Medulla oblongata (tissue), 1 donor: ENCODE data around the gene MTTP.

ENCODE experiments used
- DNase-seq: peaks from one replicate; pipeline ENCODE4 v3.0.0-alpha.2; 2015; ENCODE audit errors: extremely low spot score

Gene MTTP

DNA sequence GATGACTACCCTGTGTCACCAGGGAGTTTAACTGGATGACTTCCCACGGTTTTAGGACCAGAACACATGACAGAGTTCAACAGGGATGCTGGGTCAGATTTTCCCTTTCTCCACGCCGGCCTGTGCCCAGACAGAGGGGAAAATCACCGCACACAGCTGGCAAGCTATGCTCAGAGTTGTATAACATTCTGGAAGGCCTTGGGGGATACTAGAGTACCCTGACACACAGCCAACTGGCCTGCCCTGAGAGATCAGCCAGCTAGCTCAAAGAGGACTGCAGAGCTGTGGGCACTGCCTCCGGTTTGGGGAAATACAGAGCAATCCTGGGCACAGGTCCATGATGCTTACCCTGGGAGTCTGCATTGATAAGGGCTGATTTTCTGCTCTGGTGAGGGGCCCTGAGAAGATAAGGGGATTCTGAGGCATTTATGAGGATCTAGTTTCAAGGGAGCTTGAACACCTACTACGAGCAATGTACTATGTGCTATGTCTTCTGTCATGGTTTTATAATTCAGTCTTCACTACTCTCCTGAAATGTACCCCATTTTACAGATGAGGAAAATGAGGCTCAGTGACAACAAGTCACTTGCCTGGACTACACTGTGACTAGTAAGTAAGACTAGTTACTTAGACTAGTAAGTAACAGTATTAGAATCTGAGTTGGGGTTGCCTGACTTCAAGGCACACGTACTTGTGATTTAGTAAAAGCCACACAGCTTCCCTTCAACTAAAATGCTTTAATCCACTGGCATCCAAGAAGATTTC is 68.3 kb downstream of the MTTP start:
- DNase-seq: peak; percentile 64

DNA sequence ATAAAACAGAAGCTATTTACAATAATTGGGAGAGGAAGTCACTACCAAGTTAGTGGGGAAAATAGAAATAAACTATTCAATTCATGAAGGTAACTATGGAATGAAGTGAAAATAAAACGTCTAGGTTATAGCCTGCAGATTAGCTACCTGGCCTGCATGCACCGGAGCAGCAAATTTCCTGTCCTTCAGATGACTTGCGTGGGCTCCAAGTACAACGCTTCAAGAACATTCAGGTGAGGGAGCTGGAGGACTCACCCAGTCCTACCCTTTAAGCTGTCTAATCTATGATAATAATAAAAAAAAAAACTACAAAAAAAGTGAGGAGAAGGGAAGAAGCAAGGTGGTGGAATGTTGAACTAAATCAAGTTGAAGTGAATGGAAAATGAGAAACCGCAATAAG is 69.8 kb downstream of the MTTP start:
- DNase-seq: no peak

DNA sequence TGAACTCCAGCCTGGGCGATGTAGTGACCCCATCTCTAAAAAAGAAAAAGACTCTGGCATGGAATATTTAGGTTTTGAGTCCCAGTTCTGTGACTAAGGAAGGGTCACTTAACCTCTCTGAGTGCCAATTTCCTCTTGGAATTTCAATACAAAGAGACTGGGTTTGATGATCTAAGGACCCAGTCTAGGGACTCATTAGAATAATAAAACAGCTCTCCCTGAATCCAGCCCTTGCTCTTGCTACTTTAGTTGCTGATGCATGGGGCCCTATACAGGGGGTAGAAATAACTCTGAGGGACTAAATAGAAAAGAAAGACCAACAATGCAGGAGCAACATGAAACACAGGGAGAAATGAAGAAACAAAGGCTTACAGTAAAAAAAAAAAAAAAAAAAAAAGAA is 70.4 kb downstream of the MTTP start:
- DNase-seq: no peak

DNA sequence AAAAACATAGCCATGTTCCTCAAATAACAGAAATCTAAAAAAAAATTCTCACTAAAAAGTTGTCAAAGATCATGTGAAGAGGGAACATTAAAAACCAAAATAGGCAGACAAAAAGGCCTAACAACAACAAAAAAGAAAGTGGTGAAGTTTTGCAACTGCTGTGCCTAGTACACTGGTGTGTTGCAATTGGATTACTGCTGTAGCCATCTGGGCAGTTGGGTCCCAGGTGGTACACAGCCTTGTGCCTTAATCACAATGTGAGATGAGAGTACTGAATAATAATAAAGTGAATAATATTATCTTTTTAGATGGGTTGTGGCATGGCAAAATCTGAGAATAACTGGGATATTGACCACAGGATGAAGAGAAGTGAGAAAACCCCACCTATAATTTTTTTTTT is 71.0 kb downstream of the MTTP start:
- DNase-seq: no peak

DNA sequence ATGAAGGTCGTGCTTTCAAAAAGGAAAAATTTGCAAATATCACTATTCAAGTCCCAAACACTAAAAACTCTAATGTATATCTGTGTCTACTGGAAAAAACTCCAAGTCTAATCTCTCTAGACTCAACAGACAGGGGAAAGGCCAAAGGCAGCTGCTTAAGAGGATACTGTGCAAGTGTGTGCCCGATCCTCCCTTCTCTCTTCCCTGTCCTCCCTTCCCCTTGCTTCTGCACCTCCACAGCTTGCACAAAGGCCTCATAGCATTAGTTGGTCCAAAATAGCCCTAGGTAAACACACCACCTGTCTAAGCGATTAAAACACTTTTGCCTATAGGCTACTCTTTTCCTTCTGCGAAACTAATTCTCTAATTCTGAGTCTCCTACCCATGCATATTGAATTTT is 72.4 kb downstream of the MTTP start:
- no peak for DNase-seq

DNA sequence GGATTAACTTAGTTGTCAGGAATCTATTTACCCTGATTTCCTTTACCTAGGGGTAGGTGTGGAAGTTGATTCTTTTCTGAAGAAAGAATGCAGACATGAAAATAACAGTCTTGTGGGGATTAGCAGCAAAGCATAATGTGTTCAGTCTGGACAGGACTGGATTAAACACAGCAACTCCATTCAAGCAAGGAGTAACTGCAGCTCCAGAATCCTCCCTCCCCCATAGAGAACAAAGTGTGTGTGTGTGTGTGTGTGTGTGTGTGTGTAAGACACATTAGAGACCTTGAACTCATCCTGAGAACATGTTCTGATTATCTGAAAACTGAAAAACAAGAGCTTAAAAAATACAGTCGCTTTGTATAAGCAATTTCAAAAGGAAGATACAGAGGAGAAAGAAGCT is 73.7 kb downstream of the MTTP start:
- DNase-seq: no peak

DNA sequence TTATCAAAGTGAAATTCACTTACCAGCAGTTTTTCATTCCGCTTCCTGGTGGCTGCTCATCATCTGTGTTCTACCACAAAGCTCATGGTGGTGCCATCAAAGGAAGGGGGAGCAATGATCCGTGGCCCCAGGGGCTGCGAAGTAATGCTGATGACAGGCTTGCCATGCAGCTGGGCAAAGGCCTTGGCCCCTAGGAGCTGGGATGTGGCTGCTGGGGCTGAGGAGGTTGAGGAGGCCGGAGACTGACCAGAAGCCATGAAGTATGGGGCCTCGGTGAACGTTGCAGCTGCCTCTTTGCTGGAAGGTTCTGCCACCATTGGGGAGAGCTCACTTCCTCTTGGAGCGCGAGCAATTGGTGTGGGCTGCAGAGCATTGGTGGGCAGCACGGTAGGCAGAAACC is 74.6 kb downstream of the MTTP start:
- no peak for DNase-seq

DNA sequence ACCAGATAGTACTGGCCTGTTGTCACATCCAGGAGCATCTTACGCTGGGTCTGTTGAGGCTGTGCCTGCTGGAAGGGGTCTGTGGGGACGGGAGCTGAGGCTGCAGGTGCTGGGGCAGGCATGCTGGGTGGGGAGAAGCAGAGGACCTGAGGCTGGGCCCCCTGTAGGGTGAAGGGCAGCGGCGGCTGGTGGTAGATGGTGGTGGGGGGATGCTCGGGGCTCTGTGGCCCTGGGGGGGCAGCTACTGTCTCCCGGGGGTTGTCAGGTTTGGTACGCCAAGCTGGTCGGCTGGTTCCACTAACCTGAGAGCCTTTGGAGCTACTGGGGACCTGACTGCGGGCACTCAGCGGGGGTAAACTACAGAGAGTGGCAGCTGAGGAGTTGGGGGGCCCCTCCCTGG is 75.2 kb downstream of the MTTP start:
- no peak for DNase-seq

DNA sequence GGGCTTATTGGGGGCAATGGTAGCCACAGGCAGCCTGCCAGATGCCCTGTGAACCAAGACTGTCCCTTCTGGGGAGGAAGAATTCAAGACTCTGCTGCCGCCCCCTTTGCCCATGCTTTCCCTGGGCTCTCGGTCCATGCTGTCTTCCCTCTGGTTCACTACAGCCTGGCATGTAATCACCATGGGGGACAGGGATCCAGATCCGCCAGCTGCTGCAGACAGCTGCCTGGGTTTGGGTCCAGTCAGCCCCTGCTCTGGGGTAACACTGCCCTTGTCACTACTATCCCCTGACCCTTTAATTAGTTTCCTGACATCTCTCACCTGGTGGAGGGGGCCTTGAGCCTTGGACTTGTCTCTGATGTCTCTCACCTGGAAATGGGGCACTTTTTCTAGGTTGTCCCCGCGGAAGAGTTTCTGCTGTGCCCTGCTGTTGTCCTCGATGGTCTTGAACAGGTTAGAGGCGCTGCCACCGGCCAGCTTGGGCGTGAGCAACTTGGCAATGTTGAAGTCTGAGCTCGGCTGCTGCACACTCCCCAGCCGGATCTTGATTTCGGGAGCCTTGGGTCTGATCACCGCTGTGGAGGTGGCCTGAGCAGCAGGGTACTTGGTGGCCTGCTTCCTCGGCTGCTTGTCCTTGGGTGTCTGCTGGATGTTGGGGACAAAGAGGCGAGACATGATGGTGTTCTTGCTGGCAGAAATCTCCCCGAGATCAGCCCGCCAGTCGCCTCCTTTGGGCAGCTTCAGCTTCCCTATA is 76.6 kb downstream of the MTTP start:
- no peak for DNase-seq

DNA sequence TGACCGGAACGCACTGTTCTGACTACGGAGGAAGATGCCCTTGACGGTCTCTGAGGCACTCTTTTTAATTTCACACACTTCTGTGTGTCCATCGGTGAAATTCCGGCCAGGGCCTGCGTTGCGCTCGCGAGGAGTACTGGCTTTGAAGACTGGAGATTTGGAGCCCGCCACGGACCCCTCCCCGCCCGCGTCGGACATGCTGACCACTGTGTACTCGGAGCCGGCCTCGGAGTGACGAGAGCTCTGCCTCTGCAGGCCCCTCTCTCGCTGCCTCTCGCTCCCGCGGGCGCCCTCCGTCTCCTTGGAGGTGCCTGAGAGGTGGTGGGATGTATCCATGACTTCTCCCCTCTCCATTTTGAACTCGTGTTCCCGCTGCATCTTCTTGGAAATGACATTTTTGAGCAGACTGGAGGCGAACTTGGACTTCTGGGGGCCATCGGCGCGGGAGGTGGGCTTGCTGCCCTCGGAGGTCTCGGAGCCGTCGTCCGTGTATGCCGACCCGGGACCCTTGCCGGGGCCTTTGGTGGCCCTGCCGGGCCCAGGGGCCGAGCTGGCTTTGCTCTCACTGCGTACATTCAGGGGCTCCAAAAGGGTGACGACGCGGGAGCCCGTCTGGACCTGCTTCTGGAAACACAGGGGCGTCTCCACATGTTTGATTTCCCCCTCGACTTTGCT is 77.3 kb downstream of the MTTP start:
- no peak for DNase-seq

DNA sequence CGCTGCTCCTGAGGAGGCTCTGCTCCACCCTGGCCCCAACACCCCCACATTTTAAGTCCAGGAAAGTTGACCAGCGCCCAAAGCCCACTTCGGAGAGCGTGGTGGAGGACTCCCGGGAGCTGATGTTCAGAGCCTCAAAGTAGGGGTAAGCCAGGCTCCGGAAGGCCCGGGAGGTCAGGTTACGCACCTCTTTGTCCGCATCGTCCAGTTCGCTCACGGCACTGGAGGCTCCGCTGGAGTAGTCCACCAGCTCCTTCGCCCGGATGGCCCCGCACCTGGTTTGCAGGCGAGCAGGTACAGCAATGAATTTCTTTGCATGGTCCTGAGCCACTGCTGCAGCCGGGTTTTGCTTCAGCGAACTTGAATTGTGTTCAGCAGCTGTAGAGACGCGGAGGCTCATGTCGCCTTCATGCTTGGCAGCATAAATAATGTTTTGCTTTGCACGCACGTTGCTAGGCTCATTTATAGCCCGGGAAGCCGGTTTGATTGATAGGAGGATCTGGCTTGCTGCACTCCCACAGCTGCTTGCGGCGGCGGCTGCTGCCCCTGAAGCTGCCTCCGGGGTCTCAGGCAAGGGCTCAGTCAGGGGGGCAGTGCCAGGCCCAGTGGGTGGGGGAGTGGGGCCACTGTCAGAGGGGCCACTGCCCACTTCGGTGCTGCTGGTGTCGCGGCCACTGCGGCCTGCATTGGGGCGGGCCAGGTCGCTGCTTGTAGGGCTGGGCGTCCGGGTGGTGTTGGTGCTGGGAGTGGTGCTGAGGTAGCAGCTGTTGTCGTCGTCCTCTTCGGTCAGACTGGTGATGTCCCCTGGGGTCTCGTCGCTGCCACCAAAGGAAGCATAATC is 78.2 kb downstream of the MTTP start:
- no peak for DNase-seq

DNA sequence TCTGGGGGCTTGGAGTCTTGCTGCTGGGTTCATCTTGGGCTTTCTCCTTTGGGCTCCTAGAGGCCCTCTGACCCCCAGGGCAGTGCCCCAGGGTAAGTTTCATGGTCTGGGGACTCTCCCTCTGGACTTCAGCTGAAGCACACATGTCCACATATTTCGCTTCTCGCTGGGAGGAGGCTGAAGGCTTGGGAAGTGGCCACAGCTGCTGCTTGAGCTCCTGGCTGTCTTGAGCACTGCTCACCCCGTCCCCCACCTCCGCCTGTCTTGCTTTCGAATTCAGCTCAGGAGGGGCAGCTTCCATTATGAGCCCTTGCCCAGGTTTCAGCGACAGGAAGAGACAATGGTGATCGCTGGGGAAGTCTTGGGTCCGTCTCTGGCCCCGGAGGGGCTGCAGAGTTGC is 79.3 kb downstream of the MTTP start:
- DNase-seq: no peak

DNA sequence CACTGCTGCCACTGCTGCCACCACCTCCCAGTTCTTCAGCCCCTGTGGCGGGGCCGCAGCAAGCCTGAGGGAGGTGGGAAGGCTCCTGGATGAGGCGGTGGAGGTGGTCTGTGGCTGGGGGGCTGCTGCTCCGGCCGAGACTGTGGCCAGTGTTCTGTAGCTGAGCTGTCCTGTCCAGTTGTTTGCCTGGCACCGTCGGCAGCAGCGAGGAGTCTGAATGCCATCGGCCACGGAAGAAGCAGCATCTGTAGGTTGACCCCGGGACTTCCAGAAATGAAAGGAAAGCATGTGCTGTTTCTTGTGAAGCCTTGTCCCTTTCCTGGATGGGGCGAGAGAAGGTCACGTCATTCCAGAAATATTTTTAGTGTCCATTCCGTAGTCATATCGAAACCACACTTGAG is 79.7 kb downstream of the MTTP start:
- DNase-seq: no peak

DNA sequence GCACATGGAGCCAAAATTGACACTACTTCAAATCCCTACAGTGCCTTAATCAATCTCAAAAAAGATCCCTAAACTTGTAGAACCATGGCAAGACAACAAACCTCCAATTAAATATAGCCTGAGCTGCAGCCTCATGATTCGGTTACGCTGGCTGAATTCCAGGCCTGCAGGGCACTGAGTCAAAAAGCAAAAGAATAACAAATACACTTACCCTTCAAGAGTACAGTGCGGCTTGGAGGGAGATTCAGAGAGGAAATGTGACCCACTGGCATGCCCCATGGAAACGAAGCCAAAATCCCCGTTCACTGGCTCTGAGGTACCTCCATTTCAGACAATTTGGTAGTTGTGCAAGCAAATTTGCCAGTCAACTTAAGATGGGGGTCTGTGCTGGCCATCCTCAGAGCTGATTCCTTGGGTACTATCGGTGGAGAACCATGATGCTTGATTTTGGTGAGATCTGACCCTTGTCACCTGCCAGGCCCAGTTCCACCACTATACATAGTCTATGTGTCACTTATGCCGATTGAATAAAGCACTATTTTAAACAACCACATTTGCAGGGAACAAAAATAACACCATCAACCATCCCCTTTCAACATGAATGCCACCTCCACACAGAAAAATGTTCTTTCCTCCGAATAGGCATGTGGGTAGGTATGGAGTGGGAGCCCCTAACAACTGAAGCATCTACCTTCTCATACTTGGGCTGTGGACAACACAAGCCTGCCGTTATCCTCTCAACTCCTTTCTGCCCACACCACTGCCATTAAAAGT is 80.9 kb downstream of the MTTP start:
- DNase-seq: no peak

DNA sequence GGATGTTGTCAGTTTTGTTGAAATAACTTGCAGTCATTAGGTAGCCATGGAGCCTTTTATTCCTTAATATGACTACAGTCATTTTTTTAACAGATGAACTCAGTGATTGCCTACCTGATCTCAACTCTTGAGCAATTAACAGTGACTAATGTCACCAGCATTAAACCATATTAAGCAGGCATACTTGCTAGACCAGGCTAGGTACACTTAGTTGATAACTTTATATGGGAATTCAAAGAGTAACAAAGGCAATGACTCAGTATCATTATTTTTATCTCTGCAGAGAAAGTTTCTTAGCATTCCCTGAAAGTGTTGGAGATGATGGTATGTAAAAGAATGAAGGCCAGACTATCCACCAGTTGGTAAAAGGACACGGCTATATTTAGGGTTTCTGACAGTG is 83.2 kb downstream of the MTTP start, which contains the start of gene C4orf54:
Gene C4orf54, minus strand, starts transcription at position 31 of the 400 bp plus-strand sequence. CDS start 3,180 bp downstream, outside the sequence.
- no peak for DNase-seq

DNA sequence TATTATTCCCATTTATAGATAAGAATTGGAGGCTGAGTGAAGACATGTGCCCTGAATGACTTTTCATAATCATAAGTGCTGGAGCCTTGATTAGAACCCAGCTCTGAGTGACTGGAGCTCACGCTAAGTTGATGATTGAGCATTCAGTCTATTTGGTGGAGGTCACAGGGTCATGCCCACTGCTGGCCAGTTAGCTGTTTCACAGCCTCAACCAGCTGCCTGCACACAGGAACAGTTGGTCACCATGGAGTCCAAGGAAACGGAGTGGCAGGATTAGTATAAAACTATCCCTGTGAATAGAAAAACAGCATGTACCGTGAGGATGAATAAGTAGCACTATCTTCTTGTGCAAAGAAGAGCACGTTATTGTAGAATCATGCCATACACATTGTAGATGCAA is 84.0 kb downstream of the MTTP start:
- no peak for DNase-seq

DNA sequence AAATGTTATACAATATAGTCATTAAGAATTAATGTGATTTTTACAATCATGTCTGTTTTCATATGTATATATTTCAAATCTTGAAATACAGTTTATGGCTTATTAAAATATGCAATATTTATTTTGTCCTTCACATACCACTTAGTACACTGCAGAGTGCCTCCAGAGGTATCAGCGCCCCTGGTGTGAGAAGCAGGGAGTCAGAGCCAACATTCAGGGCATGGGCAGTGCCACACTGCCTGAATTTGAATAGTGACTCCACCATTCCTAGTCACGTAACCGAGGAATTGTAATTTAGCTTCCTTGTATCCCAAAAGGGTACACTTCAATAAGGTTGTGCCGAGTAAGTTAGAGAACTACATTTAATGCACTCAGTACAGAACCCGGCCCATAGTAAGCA is 87.3 kb downstream of the MTTP start:
- DNase-seq: no peak

DNA sequence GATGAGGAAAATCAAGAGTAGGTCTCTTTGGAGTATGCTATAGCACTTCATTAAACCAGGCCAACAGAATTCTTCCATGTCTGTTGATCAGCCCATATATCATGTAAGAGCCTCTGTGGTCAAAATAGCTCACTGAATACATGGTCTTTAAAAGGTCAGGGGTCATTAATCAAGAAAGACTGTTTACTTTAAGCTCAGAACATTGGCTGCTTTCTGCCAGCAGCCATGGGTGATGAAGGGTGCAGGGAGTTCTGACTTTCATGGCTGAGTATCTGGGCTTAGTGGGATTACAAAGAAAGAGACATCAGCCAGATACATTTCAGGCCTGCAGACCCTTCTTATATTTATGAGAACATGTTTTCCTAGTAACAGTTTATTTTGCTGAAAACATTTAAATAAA is 90.1 kb downstream of the MTTP start:
- no peak for DNase-seq

DNA sequence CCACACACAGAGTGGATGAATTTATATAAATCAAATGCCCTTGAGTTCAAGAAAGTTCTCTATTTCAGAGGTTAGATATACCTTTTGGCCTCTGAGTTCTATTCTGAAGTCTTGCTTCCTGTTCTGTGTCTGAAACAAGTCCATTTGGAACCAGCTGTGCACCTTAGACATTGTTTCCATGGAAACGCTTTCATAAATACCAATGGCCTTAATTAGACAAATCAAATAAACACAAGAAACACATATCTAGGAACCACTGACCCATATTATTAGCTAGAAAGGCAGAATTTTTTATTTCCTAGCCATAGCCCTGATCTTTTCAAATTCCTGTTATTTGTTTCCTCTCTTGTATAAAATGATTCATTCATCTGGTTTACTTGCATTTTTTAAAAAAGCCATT is 91.4 kb downstream of the MTTP start:
- no peak for DNase-seq

DNA sequence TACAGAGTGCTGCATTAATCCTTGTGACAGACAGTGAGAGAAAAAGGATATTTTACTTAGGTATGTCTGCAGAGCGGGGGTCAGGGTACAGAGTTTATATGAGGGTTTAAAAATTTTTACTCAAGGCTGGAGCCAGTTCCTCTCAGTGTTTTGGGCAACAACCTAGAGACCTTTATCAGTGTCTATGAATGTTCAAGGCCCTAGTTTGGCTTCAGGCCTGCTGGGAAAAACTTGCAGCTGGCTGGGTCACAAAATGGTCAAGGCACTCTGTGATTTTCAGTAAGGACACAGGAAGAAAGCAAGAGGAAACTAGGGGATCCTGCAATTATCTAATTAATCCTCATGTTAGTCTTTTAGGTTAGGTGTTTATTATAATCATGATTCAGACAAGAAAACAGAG is 93.8 kb downstream of the MTTP start:
- no peak for DNase-seq

DNA sequence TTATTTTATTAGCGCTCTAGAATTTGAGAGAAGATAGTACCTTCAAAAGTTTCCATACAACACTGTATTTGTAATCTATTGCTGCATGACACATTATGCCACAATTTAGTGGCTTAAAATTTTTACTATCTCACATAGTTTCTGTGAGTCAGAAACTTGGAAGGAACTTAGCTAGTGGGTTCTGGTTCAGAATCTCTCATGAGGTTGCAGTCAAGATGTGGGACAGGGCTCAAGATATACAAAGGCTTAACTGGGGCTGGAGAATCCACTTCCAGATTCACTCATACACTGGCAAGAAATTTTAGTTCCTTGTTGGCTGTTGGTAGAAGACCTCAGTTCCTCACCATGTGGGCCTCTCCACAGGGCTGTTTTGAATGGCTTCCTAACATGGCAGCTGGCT is 94.5 kb downstream of the MTTP start:
- DNase-seq: no peak
